Stimulated activated naive CD8-positive, alpha-beta T cell treated with anti-CD3 and anti-CD28 coated beads, Interleukin-15, amount 100 ng/mL, for 72 hours (primary cell): ENCODE data around the gene THSD4.

ENCODE experiments used
- ATAC-seq: fragments of 150-1000 bp; cut with Tn5 transposase; 2 replicates; pipeline ENCODE4 v1.10.0; 2021; ENCODE audit warnings: mild to moderate bottlenecking, moderate library complexity
- DNase-seq, 2 donors: peaks; one replicate each; pipeline ENCODE4 v3.0.0; 2021 to 2022
- H3K27ac Mint-ChIP-seq, 2 donors: one replicate each; pipeline ENCODE4 v1.8.0; 2022; ENCODE audit warnings: mild to moderate bottlenecking in 2 of 2, mixed read lengths in 2 of 2, moderate library complexity in 2 of 2
- H3K27me3 Mint-ChIP-seq: one replicate; pipeline ENCODE4 v1.8.0; 2022; ENCODE audit warnings: mixed read lengths
- H3K4me1 Mint-ChIP-seq: one replicate; pipeline ENCODE4 v1.8.0; 2022; ENCODE audit warnings: mild to moderate bottlenecking, mixed read lengths
- H3K4me3 Mint-ChIP-seq, 2 donors: one replicate each; pipeline ENCODE4 v1.8.0; 2022; ENCODE audit warnings: mild to moderate bottlenecking in 2 of 2, mixed read lengths in 2 of 2, moderate library complexity in 1 of 2
- H3K9me3 Mint-ChIP-seq, 2 donors: one replicate each; pipeline ENCODE4 v1.8.0; 2022; ENCODE audit warnings: mixed read lengths in 2 of 2

THSD4 gene

GRCh38 chr15:71114887-71115566 lies at the start of gene THSD4:
Gene THSD4 (plus strand): TSS chr15:71115471.
- peaks cover 14% of the 10 kb centered on the region for H3K4me1 Mint-ChIP-seq
- no peak within 1 kb of the TSS for H3K27ac Mint-ChIP-seq
- peaks cover 63% of the 10 kb centered on the region for H3K27me3 Mint-ChIP-seq
- ATAC-seq (peak; percentile 88), DNase-seq (peak; percentile 72)
- H3K4me3 Mint-ChIP-seq = peak within 1 kb of the TSS; percentile 80
- no peaks in the 10 kb centered on the region for H3K9me3 Mint-ChIP-seq

GRCh38 chr15:71066983-71067382 lies 48.3 kb upstream of the THSD4 start:
- DNase-seq (no peak), ATAC-seq (no peak)
- no peaks in the 10 kb centered on the region for H3K9me3 Mint-ChIP-seq
- peaks cover 13% of the 10 kb centered on the region for H3K27me3 Mint-ChIP-seq
- no peaks in the 10 kb centered on the region for H3K4me1 Mint-ChIP-seq
- no peak overlapping the region for H3K4me3 Mint-ChIP-seq
- H3K27ac Mint-ChIP-seq = no peak overlapping the region

- H3K9me3 Mint-ChIP-seq = no peaks in the 10 kb centered on the region
- H3K4me3 Mint-ChIP-seq = no peak overlapping the region
- H3K27ac Mint-ChIP-seq = no peak overlapping the region
- no peak for ATAC-seq
- H3K4me1 Mint-ChIP-seq = no peaks in the 10 kb centered on the region
- DNase-seq = no peak
- H3K27me3 Mint-ChIP-seq = peaks cover 9% of the 10 kb centered on the region
Observed at GRCh38 chr15:71069693-71070092, 45.6 kb upstream of the THSD4 start.

DNA sequence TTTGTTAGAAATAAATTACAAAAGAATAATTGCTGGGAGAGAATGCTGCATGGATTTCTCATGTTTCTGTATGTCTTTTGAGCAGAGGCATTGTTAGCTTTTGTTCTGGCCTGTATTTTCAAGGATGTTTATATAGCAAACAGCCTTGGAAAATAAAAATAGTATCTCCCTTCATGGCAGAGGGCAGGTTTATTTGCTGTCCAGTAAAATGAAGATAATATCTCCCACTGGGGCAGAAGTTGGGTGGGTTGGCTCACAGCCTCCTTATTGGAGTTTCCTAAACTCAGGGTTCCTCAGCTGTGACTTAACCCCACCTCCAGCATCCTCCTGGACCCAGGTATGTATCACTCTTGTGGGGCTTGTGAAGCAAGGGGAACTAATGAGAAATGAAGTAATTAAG lies 43.7 kb upstream of the THSD4 start:
- peaks cover 9% of the 10 kb centered on the region for H3K27me3 Mint-ChIP-seq
- no peak for DNase-seq
- H3K4me1 Mint-ChIP-seq = no peaks in the 10 kb centered on the region
- H3K4me3 Mint-ChIP-seq = no peak overlapping the region
- H3K27ac Mint-ChIP-seq = no peak overlapping the region
- no peaks in the 10 kb centered on the region for H3K9me3 Mint-ChIP-seq
- ATAC-seq = no peak

GRCh38 chr15:71072423-71072822 lies 42.8 kb upstream of the THSD4 start:
- Mint-ChIP-seq H3K27ac (no peak overlapping the region), H3K27me3 (peaks cover 9% of the 10 kb centered on the region), H3K9me3 (no peaks in the 10 kb centered on the region), H3K4me1 (no peaks in the 10 kb centered on the region), H3K4me3 (no peak overlapping the region)
- ATAC-seq (no peak), DNase-seq (no peak)

GRCh38 chr15:71078506-71079207 lies 36.6 kb upstream of the THSD4 start:
- peaks cover 30% of the 10 kb centered on the region for H3K27me3 Mint-ChIP-seq
- no peak overlapping the region for H3K27ac Mint-ChIP-seq
- no peaks in the 10 kb centered on the region for H3K9me3 Mint-ChIP-seq
- H3K4me3 Mint-ChIP-seq = no peak overlapping the region
- no peak for ATAC-seq
- H3K4me1 Mint-ChIP-seq = no peaks in the 10 kb centered on the region
- no peak for DNase-seq

GRCh38 chr15:71079208-71080044 lies 35.8 kb upstream of the THSD4 start:
- Mint-ChIP-seq H3K27me3 (peaks cover 36% of the 10 kb centered on the region), H3K9me3 (no peaks in the 10 kb centered on the region)
- no peak for DNase-seq

GRCh38 chr15:71080166-71080565 lies 35.1 kb upstream of the THSD4 start:
- H3K9me3 Mint-ChIP-seq = no peaks in the 10 kb centered on the region
- H3K27me3 Mint-ChIP-seq = peaks cover 36% of the 10 kb centered on the region
- no peak overlapping the region for H3K4me3 Mint-ChIP-seq
- H3K27ac Mint-ChIP-seq = no peak overlapping the region
- ATAC-seq (no peak), DNase-seq (no peak)
- no peaks in the 10 kb centered on the region for H3K4me1 Mint-ChIP-seq

More at GRCh38 chr15:71079208-71080044, 35.8 kb upstream of the THSD4 start:
- Mint-ChIP-seq H3K4me3 (no peak overlapping the region), H3K27ac (no peak overlapping the region), H3K4me1 (no peaks in the 10 kb centered on the region)
- no peak for ATAC-seq

DNA sequence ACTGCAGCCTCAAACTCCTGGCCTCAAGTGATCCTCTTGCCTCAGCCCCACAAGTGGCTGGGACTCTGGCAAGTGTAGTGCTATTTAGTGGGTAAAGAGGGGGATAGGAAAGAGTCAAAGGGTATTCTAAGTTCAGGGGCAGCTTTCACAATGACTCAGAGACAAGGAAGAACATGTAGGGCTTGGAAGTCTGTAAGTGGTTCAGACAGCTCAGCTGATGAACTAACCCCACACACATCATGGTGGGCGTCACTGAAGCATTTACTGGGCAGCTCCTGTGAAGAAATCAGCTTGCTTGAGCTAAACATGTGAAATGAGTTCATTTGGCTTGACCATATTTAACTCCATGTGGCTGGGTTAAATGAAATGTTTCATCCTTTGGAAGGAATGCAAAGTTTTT lies 34.6 kb upstream of the THSD4 start:
- Mint-ChIP-seq H3K4me1 (no peaks in the 10 kb centered on the region), H3K4me3 (no peak overlapping the region), H3K9me3 (no peaks in the 10 kb centered on the region), H3K27me3 (peaks cover 36% of the 10 kb centered on the region), H3K27ac (peak overlapping the region in 1 of 2 donors; percentile 68)
- no peak for DNase-seq
- ATAC-seq = no peak

DNA sequence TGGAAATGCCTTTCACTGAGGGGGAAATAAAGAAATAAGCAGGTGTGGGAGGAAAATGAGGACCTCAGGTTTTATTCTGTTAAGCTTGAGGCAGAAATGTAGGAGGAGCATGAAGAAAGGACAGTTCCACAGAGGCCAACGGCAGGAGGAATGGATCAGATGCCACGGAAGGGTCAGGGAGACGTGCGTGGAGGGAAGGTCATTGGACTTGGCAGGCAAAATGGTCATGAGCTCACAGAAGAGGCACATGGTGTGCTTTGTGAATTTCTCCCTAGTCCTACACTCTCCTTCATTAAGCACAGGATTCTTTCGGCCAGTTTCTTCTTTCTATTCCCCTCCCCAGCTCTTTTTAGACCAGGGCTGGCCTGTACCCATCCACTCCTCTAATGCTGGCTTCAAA lies 32.5 kb upstream of the THSD4 start:
- DNase-seq (no peak), ATAC-seq (no peak)
- H3K4me1 Mint-ChIP-seq = no peaks in the 10 kb centered on the region
- no peak overlapping the region for H3K27ac Mint-ChIP-seq
- peaks cover 0 to 10% of the 10 kb centered on the region in 2 donors for H3K9me3 Mint-ChIP-seq
- peaks cover 54% of the 10 kb centered on the region for H3K27me3 Mint-ChIP-seq
- no peak overlapping the region for H3K4me3 Mint-ChIP-seq

DNA sequence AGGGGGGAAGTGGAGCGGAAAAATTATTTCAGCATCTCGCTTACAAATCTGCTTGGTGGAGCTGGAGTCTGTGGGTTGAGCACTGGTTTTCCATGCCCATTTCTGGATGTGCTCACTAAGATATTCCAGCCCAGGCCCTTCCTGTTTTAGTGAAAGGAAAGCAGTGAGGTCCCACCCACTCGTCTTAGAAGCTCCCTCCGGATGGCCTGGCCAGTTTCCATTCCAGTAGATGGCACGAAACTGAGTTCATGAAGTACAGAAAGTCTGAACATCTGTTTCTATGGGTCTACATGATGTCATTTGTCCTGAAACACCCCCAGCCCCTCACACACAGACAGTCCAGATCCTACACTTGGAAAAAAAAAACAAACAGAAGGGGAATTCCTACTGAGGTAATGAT lies 31.9 kb upstream of the THSD4 start:
- H3K9me3 Mint-ChIP-seq = peaks cover 0 to 10% of the 10 kb centered on the region in 2 donors
- no peaks in the 10 kb centered on the region for H3K4me1 Mint-ChIP-seq
- H3K4me3 Mint-ChIP-seq = no peak overlapping the region
- no peak overlapping the region for H3K27ac Mint-ChIP-seq
- no peak for DNase-seq
- no peak for ATAC-seq
- peaks cover 55% of the 10 kb centered on the region for H3K27me3 Mint-ChIP-seq

- Mint-ChIP-seq H3K9me3 (peaks cover 0 to 10% of the 10 kb centered on the region in 2 donors), H3K27ac (peak overlapping the region in 1 of 2 donors; percentile 79), H3K4me3 (no peak overlapping the region), H3K27me3 (peaks cover 52% of the 10 kb centered on the region), H3K4me1 (no peaks in the 10 kb centered on the region)
- ATAC-seq (no peak), DNase-seq (no peak)
Observed at GRCh38 chr15:71084264-71084663, 31.0 kb upstream of the THSD4 start.

DNA sequence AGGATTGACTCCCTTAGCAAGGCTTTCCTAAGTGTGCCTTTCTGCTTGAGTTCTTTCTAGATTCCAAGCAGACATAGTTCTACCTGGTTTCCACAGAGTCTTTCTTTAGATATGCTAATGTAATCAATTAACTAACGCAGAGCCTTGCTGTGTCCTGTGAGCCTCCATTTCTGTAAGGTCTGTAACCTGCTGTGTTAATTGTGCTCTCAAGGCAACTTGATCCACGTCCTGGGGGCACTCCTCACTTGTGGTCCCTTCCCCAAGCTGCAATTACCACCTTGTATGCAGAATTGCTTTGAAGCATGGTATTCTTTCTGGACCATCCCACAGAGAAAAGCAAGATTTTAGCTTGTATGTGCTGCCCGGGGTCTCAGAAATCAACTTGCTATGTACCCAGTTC lies 29.5 kb upstream of the THSD4 start:
- Mint-ChIP-seq H3K27me3 (peaks cover 43% of the 10 kb centered on the region), H3K4me3 (no peak overlapping the region), H3K4me1 (no peaks in the 10 kb centered on the region), H3K9me3 (peaks cover 0 to 10% of the 10 kb centered on the region in 2 donors), H3K27ac (no peak overlapping the region)
- ATAC-seq (no peak), DNase-seq (no peak)

GRCh38 chr15:71088155-71088554 lies 27.1 kb upstream of the THSD4 start:
- H3K4me3 Mint-ChIP-seq = no peak overlapping the region
- peaks cover 0 to 10% of the 10 kb centered on the region in 2 donors for H3K9me3 Mint-ChIP-seq
- DNase-seq (no peak), ATAC-seq (no peak)
- H3K27ac Mint-ChIP-seq = no peak overlapping the region
- no peaks in the 10 kb centered on the region for H3K4me1 Mint-ChIP-seq
- H3K27me3 Mint-ChIP-seq = peaks cover 39% of the 10 kb centered on the region

DNA sequence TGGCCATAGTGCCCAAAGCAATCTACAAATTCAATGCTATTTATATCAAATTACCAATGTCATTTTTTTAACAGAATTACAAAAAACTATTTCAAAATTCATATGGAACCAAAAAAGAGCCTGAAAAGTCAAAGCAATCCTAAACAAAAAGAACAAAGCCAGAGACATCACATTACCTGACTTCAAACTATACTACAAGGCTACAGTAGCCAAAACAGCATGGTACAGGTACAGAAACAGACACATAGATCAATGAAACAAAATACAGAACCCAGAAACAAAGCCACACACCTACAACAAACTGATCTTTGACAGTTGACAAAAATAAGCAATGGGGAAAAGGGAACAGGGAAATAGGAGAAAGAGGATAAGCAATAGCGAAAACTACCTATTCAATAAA lies 26.6 kb upstream of the THSD4 start:
- peaks cover 0 to 10% of the 10 kb centered on the region in 2 donors for H3K9me3 Mint-ChIP-seq
- no peak overlapping the region for H3K27ac Mint-ChIP-seq
- H3K27me3 Mint-ChIP-seq = peaks cover 37% of the 10 kb centered on the region

DNA sequence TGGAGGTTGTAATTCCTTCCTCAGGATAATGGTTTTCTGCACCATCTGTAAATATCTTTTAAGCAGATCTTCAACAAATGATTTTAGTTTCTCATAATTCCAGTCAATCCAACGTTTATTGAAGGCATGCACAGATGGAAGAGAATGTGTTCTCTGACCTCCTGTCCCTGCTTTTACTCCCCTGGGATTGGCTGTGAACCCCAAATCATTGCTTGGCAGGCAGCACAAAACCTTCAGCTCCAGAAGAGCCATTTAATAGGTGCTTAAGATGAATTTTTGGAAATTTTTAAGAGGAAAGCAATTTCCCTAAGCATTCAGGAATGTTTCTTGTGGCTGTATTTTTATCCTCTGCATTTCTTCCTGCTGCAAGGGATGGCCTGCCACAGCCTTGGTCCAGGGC lies 25.5 kb upstream of the THSD4 start:
- H3K4me3 Mint-ChIP-seq = no peak overlapping the region
- DNase-seq (no peak), ATAC-seq (no peak)
- no peak overlapping the region for H3K27ac Mint-ChIP-seq
- H3K9me3 Mint-ChIP-seq = peaks cover 0 to 10% of the 10 kb centered on the region in 2 donors
- no peaks in the 10 kb centered on the region for H3K4me1 Mint-ChIP-seq
- peaks cover 32% of the 10 kb centered on the region for H3K27me3 Mint-ChIP-seq

More for the DNA sequence above, 26.6 kb upstream of the THSD4 start:
- no peak overlapping the region for H3K4me3 Mint-ChIP-seq
- DNase-seq (no peak), ATAC-seq (no peak)
- H3K4me1 Mint-ChIP-seq = no peaks in the 10 kb centered on the region
